Prostate gland (tissue), 2 donors: ENCODE data around the gene PRRC2C.

Experiments
- CTCF ChIP-seq, 4 experiments: fragments of 200-600 bp in 2 of 4; fragments of 450-650 bp in 2 of 4; sonication (generic) in 2 of 4; IDR thresholded peaks; 1 replicate in 3 of 4; 2 replicates in 1 of 4; pipeline ENCODE4 v1.5.1; 2016 to 2019; ENCODE audit warnings: antibody characterized with exemption in 4 of 4, mild to moderate bottlenecking in 2 of 4, moderate library complexity in 2 of 4
- POLR2A ChIP-seq: fragments of 450-650 bp; IDR thresholded peaks from one replicate; pipeline ENCODE4 v1.6.1; 2016; ENCODE audit warnings: antibody characterized with exemption, mild to moderate bottlenecking
- POLR2AphosphoS5 ChIP-seq: sonication (generic); formaldehyde crosslinking; IDR thresholded peaks from one replicate; pipeline ENCODE4 v1.6.1; 2017; ENCODE audit warnings: antibody characterized with exemption

GRCh38 chr1:171457412-171457811 is 27.9 kb upstream of the PRRC2C start:
- TF ChIP-seq CTCF (IDR thresholded peaks at IDR 0.05) = no peak
- TF ChIP-seq POLR2AphosphoS5 = no peak
- no peak for TF ChIP-seq POLR2A
